Endothelial cell of umbilical vein (primary cell): ENCODE results near the gene MICB. TPM values are rescaled to one million over a fixed set of nuclear protein-coding genes. Genes with fewer than 3 reads are reported as not detected.

ENCODE experiments used
- BruUV-seq: library from RNA; stranded (reverse); fragments of 400-500 nt; replicated peaks from 2 replicates; lab custom pipeline; 2021; lab: Mats Ljungman, UMichigan
- CTCF ChIA-PET: fragments of 300-600, 350-600 bp; sonication (Branson Sonifier 250); formaldehyde crosslinking; loops from one replicate; lab custom pipeline; 2021; ENCODE audit warnings: antibody characterized with exemption, inconsistent platforms; lab: Charles Lee
- POLR2A ChIA-PET: fragments of 300-600, 350-600 bp; sonication (Branson Sonifier 250); formaldehyde crosslinking; loops from one replicate; lab custom pipeline; 2021; ENCODE audit warnings: antibody characterized with exemption, inconsistent platforms; lab: Charles Lee
- DNase-seq: peaks from one replicate; pipeline ENCODE4 v3.0.0-alpha.2; 2011; ENCODE audit warnings: low read depth, low spot score
- FAIRE-seq: peaks from 2 replicates; lab custom pipeline; 2011; peaks lifted over from hg19 to GRCh38; lab: Jason Lieb, UNC
- H2AFZ ChIP-seq: 2 replicates; pipeline ENCODE4 v1.6.0; 2012; ENCODE audit warnings: low read depth, low read length, control low read depth, inconsistent platforms
- H3K27ac ChIP-seq: 2 replicates; pipeline ENCODE4 v1.5.1; 2011; ENCODE audit warnings: low read depth, mild to moderate bottlenecking, control low read depth, low read length, moderate library complexity; ENCODE audit not compliant: insufficient read depth
- H3K27me3 ChIP-seq, 2 experiments: 2 replicates each; pipeline versions ENCODE4 v1.6.0 to v1.6.1; 2011; ENCODE audit warnings: low read length in 2 of 2, mixed read lengths in 1 of 2; ENCODE audit not compliant: control insufficient read depth in 2 of 2, insufficient read depth in 2 of 2
- H3K36me3 ChIP-seq, 2 experiments: 2 replicates in 1 of 2; 3 replicates in 1 of 2; pipeline ENCODE4 v1.5.1; 2011; ENCODE audit warnings: low read length in 2 of 2, mild to moderate bottlenecking in 1 of 2, moderate library complexity in 1 of 2; ENCODE audit not compliant: control insufficient read depth in 2 of 2, insufficient read depth in 2 of 2; ENCODE audit errors: extremely low read depth in 1 of 2
- H3K4me1 ChIP-seq: 3 replicates; pipeline ENCODE4 v1.5.1; 2011; ENCODE audit warnings: mild to moderate bottlenecking, low read length; ENCODE audit not compliant: control insufficient read depth, insufficient read depth; ENCODE audit errors: extremely low read depth
- H3K4me2 ChIP-seq: 2 replicates; pipeline ENCODE4 v1.6.1; 2011; ENCODE audit warnings: low read length, control low read depth, mixed read lengths; ENCODE audit not compliant: insufficient read depth
- H3K4me3 ChIP-seq, 3 experiments: fragments of 200-600 bp in 1 of 3; sonication (generic), shearing (Covaris generic) in 1 of 3; replicated peaks in 1 of 3; 2 replicates each; pipeline ENCODE4 v1.5.1; 2011 to 2016; ENCODE audit warnings: control low read depth in 3 of 3, low read length in 3 of 3, mild to moderate bottlenecking in 2 of 3, inconsistent platforms in 1 of 3, low read depth in 1 of 3, moderate library complexity in 1 of 3; ENCODE audit not compliant: insufficient read depth in 1 of 3
- H3K79me2 ChIP-seq: 2 replicates; pipeline ENCODE4 v1.6.0; 2012; ENCODE audit warnings: low read length, inconsistent platforms; ENCODE audit not compliant: control insufficient read depth, insufficient read depth
- H3K9ac ChIP-seq: replicated peaks from 2 replicates; pipeline ENCODE3; 2011; ENCODE audit warnings: low read length, control low read depth; ENCODE audit not compliant: insufficient read depth; ENCODE audit errors: extremely low read depth
- H3K9me1 ChIP-seq: replicated peaks from 3 replicates; pipeline ENCODE4 v1.6.0; 2011; ENCODE audit warnings: mild to moderate bottlenecking, low read length; ENCODE audit not compliant: control insufficient read depth, insufficient read depth; ENCODE audit errors: extremely low read depth
- H3K9me3 ChIP-seq: replicated peaks from 2 replicates; pipeline ENCODE4 v1.5.1; 2012; ENCODE audit warnings: low read length, inconsistent platforms; ENCODE audit not compliant: control insufficient read depth, insufficient read depth
- H4K20me1 ChIP-seq: replicated peaks from 2 replicates; pipeline ENCODE3; 2011; ENCODE audit warnings: mild to moderate bottlenecking, low read length; ENCODE audit not compliant: control insufficient read depth, insufficient read depth; ENCODE audit errors: extremely low read depth
- EZH2 ChIP-seq: IDR thresholded peaks from 2 replicates; pipeline ENCODE4 v1.6.1; 2012; ENCODE audit warnings: borderline replicate concordance, low read depth, mild to moderate bottlenecking, moderate library complexity, low read length, inconsistent platforms; ENCODE audit not compliant: severe bottlenecking
- FOS ChIP-seq: IDR thresholded peaks from 2 replicates; pipeline ENCODE4 v1.6.1; 2011; ENCODE audit warnings: mild to moderate bottlenecking, low read length, moderate library complexity, borderline replicate concordance; ENCODE audit not compliant: insufficient read depth
- GATA2 ChIP-seq: IDR thresholded peaks from 2 replicates; pipeline ENCODE4 v1.7.0; 2011; ENCODE audit warnings: low read depth, mild to moderate bottlenecking, moderate library complexity, mixed read lengths, low read length; ENCODE audit not compliant: insufficient read length, insufficient read depth
- JUN ChIP-seq: IDR thresholded peaks from 2 replicates; pipeline ENCODE4 v1.6.1; 2011; ENCODE audit warnings: borderline replicate concordance, low read depth; ENCODE audit not compliant: insufficient read length, insufficient read depth
- MYC ChIP-seq: IDR thresholded peaks from one replicate; pipeline ENCODE4 v1.6.1; 2011; ENCODE audit warnings: mild to moderate bottlenecking, low read depth, low read length
- POLR2A ChIP-seq: IDR thresholded peaks from 2 replicates; pipeline ENCODE4 v1.6.1; 2012; ENCODE audit warnings: low read depth, mild to moderate bottlenecking, control low read depth, low read length
- POLR2AphosphoS5 ChIP-seq: IDR thresholded peaks from 2 replicates; pipeline ENCODE4 v1.6.1; 2012; ENCODE audit warnings: low read depth, mild to moderate bottlenecking, control low read depth, low read length, moderate library complexity; ENCODE audit not compliant: insufficient read depth
- dilution Hi-C: fragments of 300-500 bp; cut with MboI; formaldehyde crosslinking; loops from one replicate; pipeline ENCODE4 v1.15.0; 2019; ENCODE audit warnings: low sequenced_read_pairs; ENCODE audit not compliant: extremely low pct_ligation_motif_present
- intact Hi-C: fragments of 100-400 bp; cut with micrococcal nuclease; formaldehyde crosslinking; loops from one replicate; pipeline ENCODE4 v1.10.0; 2022
- polyA plus RNA-seq, 4 experiments: library from polyadenylated mRNA; depleted of rRNA in 3 of 4; stranded (reverse) in 3 of 4; unstranded in 1 of 4; fragments of >200 nt; gene quantifications; 2 replicates each; pipeline versions ENCODE4 v1.2.1 to v1.2.3, GENCODE V29; 2011 to 2012; ENCODE audit warnings: missing spikeins in 1 of 4
- total RNA-seq: library from RNA; stranded (reverse); gene quantifications from 2 replicates; pipeline ENCODE4 v1.2.3, GENCODE V29; 2021
- TF ChIP-seq, protein P1 (sequence below), 2 donors: IDR thresholded peaks; 1 replicate in 1 of 2; 2 replicates in 1 of 2; pipeline ENCODE4 v1.5.1; 2011; ENCODE audit warnings: low read length in 2 of 2, mild to moderate bottlenecking in 2 of 2, moderate library complexity in 2 of 2, control low read depth in 1 of 2, inconsistent platforms in 1 of 2, low read depth in 1 of 2; ENCODE audit not compliant: insufficient read depth in 1 of 2; ENCODE audit errors: extremely low read depth in 1 of 2
- TF ChIP-seq, protein P2 (sequence below): IDR thresholded peaks from 2 replicates; pipeline ENCODE4 v1.6.1; 2011; ENCODE audit not compliant: insufficient read depth, insufficient read length

MICB gene
- total and polyA plus RNA-seq, 2 donors (not counting 3 experiments of a cell fraction or from before 2014, with no cell fraction given) = 32.8 to 36.3 TPM

DNA sequence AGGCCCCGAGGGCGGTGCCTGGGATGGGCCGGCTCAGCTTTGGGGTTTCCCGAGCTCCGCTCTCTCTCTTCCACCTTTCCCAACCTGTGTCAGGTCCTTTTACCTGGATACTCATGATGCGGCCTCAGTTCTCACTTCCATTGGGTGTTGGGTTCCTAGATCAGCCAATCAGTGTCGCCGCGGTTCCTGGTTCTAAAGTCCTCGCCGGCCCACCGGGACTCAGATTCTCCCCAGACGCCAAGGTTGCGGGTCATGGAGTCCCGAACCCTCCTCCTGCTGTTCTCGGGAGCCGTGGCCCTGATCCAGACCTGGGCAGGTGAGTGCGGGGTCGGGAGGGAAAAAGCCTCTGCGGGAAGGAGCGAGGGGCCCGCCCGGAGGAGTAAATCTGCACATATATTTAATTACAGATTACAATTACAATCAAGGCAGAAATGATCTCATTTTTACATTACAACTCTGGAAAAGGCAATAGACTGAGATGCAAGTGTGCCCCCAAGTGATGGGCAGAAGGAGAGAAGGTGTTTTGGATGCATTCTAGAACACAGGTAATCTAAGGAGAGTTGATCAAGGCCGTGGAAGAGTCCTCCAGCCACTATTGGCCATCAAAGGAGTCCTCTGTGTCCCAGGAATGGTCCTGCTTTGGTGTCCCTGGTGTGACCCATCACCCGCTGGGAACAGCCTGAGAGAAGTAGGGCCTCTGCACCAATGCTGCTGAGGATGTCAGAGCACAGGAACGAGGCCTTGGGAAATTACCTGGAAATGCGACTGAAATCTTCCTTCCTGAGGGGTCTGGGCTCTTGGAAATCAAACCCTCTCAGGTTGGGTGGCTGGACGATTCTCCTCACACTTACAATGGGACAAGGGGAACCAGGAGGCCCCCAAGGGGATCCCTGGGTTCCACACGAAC is 34.7 kb upstream of the MICB start:
- H3K4me1 ChIP-seq = no peaks in the 10 kb centered on the region
- no peaks in the 10 kb centered on the region for H3K36me3 ChIP-seq
- CTCF ChIA-PET = interaction anchor here (1.0 to 1.4 kb wide), 3 partner anchors 8 to 21 kb away, joined by 3 to 4 read pairs (median 4); no protein-coding TSS in a partner anchor
- intact Hi-C loops (no loop called here), dilution Hi-C loops (no loop called here)
- H3K79me2 ChIP-seq = no peaks in the 10 kb centered on the region
- BruUV-seq = TSS peak; percentile 24
- peaks cover 10 to 11% of the 10 kb centered on the region in 2 experiments for H3K27me3 ChIP-seq
- DNase-seq (peak; percentile 86), FAIRE-seq (peak; percentile 79)
- H3K4me2 ChIP-seq = peak overlapping the region; percentile 13
- H3K9me3 ChIP-seq = no peaks in the 10 kb centered on the region
- no peak overlapping the region for H3K9ac ChIP-seq
- no peaks in the 10 kb centered on the region for H4K20me1 ChIP-seq
- TF ChIP-seq POLR2AphosphoS5 (no peak), JUN (no peak), GATA2 (no peak), MYC (no peak), FOS (no peak), EZH2 (no peak), POLR2A (no peak)
- TF ChIP-seq, protein P1, sequence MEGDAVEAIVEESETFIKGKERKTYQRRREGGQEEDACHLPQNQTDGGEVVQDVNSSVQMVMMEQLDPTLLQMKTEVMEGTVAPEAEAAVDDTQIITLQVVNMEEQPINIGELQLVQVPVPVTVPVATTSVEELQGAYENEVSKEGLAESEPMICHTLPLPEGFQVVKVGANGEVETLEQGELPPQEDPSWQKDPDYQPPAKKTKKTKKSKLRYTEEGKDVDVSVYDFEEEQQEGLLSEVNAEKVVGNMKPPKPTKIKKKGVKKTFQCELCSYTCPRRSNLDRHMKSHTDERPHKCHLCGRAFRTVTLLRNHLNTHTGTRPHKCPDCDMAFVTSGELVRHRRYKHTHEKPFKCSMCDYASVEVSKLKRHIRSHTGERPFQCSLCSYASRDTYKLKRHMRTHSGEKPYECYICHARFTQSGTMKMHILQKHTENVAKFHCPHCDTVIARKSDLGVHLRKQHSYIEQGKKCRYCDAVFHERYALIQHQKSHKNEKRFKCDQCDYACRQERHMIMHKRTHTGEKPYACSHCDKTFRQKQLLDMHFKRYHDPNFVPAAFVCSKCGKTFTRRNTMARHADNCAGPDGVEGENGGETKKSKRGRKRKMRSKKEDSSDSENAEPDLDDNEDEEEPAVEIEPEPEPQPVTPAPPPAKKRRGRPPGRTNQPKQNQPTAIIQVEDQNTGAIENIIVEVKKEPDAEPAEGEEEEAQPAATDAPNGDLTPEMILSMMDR (IDR thresholded peaks at IDR 0.05; ENCODE audit: extremely low read depth in 1 of 2, insufficient read depth in 1 of 2, low read depth in 1 of 2, low read length in 2 of 2) = no peak
- TF ChIP-seq, protein P2, sequence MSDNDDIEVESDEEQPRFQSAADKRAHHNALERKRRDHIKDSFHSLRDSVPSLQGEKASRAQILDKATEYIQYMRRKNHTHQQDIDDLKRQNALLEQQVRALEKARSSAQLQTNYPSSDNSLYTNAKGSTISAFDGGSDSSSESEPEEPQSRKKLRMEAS = no peak
- H3K9me1 ChIP-seq = no peaks in the 10 kb centered on the region
- H3K4me3 ChIP-seq = no peak overlapping the region
- H3K27ac ChIP-seq = no peak overlapping the region
- POLR2A ChIA-PET = no interaction called here
- H2AFZ ChIP-seq = peak overlapping the region; percentile 53
